ENCODE measurements around the gene MMD2.
"Not testable (repeated sequence)": the region's sequence is repeated elsewhere in the genome, so short reads cannot be mapped to it uniquely, and the experiment has no call there.

MMD2 gene

GRCh38 chr7:4893188-4893587, 65.8 kb downstream of the MMD2 start:
- FAIRE-seq, result not testable (repeated sequence)

- not testable (repeated sequence) for FAIRE-seq
These were observed 67.5 kb downstream of the MMD2 start for GRCh38 chr7:4891522-4891921.

- FAIRE-seq, result no peak
These were observed 69.3 kb downstream of the MMD2 start for GRCh38 chr7:4889682-4890081.

GRCh38 chr7:4888161-4888560, 70.8 kb downstream of the MMD2 start:
- no peak for FAIRE-seq

- no peak for FAIRE-seq
These were observed 72.3 kb downstream of the MMD2 start for GRCh38 chr7:4886671-4887070.

- no peak for FAIRE-seq
These were observed 73.6 kb downstream of the MMD2 start for GRCh38 chr7:4885317-4885807.

GRCh38 chr7:4884164-4884563, 74.8 kb downstream of the MMD2 start:
- no peak for FAIRE-seq

- FAIRE-seq, result no peak
These were observed 75.4 kb downstream of the MMD2 start, which contains the start of gene RADIL for GRCh38 chr7:4883372-4884144. Gene RADIL, minus strand, starts transcription at chr7:4883716. Its CDS starts 5,577 bp downstream, at chr7:4878139.

- FAIRE-seq, result no peak
These were observed 76.0 kb downstream of the MMD2 start for GRCh38 chr7:4883033-4883371.

- no peak for FAIRE-seq
These were observed 76.6 kb downstream of the MMD2 start for GRCh38 chr7:4882169-4883032.

- FAIRE-seq, result no peak
These were observed 78.8 kb downstream of the MMD2 start for GRCh38 chr7:4880218-4880617.

- no peak for FAIRE-seq
These were observed 79.4 kb downstream of the MMD2 start for GRCh38 chr7:4879396-4880081.

GRCh38 chr7:4878336-4879335, 80.4 kb downstream of the MMD2 start:
- no peak for FAIRE-seq

GRCh38 chr7:4876586-4876985, 82.4 kb downstream of the MMD2 start:
- no peak for FAIRE-seq

GRCh38 chr7:4875391-4875790, 83.6 kb downstream of the MMD2 start:
- no peak for FAIRE-seq

- no peak for FAIRE-seq
These were observed 85.7 kb downstream of the MMD2 start for GRCh38 chr7:4873071-4873944.

GRCh38 chr7:4871930-4872675, 86.9 kb downstream of the MMD2 start:
- no peak for FAIRE-seq

- no peak for FAIRE-seq
These were observed 87.8 kb downstream of the MMD2 start for GRCh38 chr7:4871056-4871680.

GRCh38 chr7:4868493-4868892, 90.5 kb downstream of the MMD2 start:
- FAIRE-seq, result no peak
